ENCODE data around the gene ZNF84. TPM values are rescaled to one million over a fixed set of nuclear protein-coding genes. Genes with fewer than 3 reads are reported as not detected.

Gene ZNF84
- total and polyA plus RNA-seq, 9 of the 15 experiments (the other 6 are each of a cell fraction or from before 2014, with no cell fraction given): 8.8 to 24.3 (median 12.1) TPM

DNA sequence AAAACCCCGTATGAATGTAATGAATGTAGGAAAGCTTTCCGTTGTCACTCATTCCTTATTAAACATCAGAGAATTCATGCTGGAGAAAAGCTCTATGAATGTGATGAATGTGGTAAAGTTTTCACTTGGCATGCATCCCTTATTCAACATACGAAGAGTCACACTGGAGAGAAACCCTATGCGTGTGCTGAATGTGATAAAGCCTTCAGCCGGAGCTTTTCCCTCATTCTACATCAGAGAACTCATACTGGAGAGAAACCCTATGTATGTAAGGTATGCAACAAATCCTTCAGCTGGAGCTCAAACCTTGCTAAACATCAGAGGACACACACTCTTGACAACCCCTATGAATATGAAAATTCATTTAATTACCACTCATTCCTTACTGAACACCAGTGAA, 68.9 kb downstream of the ZNF84 start (continued):
- TF ChIP-seq, protein P1, sequence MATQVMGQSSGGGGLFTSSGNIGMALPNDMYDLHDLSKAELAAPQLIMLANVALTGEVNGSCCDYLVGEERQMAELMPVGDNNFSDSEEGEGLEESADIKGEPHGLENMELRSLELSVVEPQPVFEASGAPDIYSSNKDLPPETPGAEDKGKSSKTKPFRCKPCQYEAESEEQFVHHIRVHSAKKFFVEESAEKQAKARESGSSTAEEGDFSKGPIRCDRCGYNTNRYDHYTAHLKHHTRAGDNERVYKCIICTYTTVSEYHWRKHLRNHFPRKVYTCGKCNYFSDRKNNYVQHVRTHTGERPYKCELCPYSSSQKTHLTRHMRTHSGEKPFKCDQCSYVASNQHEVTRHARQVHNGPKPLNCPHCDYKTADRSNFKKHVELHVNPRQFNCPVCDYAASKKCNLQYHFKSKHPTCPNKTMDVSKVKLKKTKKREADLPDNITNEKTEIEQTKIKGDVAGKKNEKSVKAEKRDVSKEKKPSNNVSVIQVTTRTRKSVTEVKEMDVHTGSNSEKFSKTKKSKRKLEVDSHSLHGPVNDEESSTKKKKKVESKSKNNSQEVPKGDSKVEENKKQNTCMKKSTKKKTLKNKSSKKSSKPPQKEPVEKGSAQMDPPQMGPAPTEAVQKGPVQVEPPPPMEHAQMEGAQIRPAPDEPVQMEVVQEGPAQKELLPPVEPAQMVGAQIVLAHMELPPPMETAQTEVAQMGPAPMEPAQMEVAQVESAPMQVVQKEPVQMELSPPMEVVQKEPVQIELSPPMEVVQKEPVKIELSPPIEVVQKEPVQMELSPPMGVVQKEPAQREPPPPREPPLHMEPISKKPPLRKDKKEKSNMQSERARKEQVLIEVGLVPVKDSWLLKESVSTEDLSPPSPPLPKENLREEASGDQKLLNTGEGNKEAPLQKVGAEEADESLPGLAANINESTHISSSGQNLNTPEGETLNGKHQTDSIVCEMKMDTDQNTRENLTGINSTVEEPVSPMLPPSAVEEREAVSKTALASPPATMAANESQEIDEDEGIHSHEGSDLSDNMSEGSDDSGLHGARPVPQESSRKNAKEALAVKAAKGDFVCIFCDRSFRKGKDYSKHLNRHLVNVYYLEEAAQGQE (IDR thresholded peaks at IDR 0.05; ENCODE audit: borderline replicate concordance): no peak
- TF ChIP-seq, protein P1 (CRISPR knock-in tag; IDR thresholded peaks at IDR 0.05; ENCODE audit: low read depth): no peak
- TF ChIP-seq ZNF274 (IDR thresholded peaks at IDR 0.05; ENCODE audit: borderline replicate concordance, low read depth, low read length) (peak; percentile 99), ZNF384 (IDR thresholded peaks at IDR 0.05; ENCODE audit: low read depth, low read length) (no peak), TRIM24 (IDR thresholded peaks at IDR 0.05) (peak in 1 of 2 experiments; percentile 22; a peak in 1 of 4 replicates), KDM1A (IDR thresholded peaks at IDR 0.05) (no peak), CHD4 (IDR thresholded peaks at IDR 0.05; ENCODE audit: insufficient read depth, insufficient replicate concordance, low read depth, low read length, poor library complexity, severe bottlenecking) (no peak), CBX5 (IDR thresholded peaks at IDR 0.05; ENCODE audit: borderline replicate concordance, low read depth) (peak; percentile 47; the same call in 1 of the 2 replicates), XRCC3 (IDR thresholded peaks at IDR 0.05) (0 out of 2 replicates have a peak, but pooled peaks have one; percentile 29), ZNF75A (CRISPR knock-in tag; IDR thresholded peaks at IDR 0.05) (peak; percentile 82), TEAD2 (tag; IDR thresholded peaks at IDR 0.05) (no peak)
- TF ChIP-seq, protein P2, sequence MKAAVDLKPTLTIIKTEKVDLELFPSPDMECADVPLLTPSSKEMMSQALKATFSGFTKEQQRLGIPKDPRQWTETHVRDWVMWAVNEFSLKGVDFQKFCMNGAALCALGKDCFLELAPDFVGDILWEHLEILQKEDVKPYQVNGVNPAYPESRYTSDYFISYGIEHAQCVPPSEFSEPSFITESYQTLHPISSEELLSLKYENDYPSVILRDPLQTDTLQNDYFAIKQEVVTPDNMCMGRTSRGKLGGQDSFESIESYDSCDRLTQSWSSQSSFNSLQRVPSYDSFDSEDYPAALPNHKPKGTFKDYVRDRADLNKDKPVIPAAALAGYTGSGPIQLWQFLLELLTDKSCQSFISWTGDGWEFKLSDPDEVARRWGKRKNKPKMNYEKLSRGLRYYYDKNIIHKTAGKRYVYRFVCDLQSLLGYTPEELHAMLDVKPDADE (conservative IDR thresholded peaks at IDR 0.05; ENCODE audit: control insufficient read depth, low read depth, low read length): 0 out of 2 replicates have a peak, but pooled peaks have one; percentile 37
- TF ChIP-seq, protein P3, sequence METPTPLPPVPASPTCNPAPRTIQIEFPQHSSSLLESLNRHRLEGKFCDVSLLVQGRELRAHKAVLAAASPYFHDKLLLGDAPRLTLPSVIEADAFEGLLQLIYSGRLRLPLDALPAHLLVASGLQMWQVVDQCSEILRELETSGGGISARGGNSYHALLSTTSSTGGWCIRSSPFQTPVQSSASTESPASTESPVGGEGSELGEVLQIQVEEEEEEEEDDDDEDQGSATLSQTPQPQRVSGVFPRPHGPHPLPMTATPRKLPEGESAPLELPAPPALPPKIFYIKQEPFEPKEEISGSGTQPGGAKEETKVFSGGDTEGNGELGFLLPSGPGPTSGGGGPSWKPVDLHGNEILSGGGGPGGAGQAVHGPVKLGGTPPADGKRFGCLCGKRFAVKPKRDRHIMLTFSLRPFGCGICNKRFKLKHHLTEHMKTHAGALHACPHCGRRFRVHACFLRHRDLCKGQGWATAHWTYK (CRISPR knock-in tag; IDR thresholded peaks at IDR 0.05): no peak
- TF ChIP-seq, protein P4, sequence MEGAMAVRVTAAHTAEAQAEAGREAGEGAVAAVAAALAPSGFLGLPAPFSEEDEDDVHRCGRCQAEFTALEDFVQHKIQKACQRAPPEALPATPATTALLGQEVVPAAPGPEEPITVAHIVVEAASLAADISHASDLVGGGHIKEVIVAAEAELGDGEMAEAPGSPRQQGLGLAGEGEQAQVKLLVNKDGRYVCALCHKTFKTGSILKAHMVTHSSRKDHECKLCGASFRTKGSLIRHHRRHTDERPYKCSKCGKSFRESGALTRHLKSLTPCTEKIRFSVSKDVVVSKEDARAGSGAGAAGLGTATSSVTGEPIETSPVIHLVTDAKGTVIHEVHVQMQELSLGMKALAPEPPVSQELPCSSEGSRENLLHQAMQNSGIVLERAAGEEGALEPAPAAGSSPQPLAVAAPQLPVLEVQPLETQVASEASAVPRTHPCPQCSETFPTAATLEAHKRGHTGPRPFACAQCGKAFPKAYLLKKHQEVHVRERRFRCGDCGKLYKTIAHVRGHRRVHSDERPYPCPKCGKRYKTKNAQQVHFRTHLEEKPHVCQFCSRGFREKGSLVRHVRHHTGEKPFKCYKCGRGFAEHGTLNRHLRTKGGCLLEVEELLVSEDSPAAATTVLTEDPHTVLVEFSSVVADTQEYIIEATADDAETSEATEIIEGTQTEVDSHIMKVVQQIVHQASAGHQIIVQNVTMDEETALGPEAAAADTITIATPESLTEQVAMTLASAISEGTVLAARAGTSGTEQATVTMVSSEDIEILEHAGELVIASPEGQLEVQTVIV (CRISPR knock-in tag; IDR thresholded peaks at IDR 0.05; ENCODE audit: borderline replicate concordance): no peak

Data from K562 (cell line).